IPS-11a (cell line): ENCODE data around the gene BLACAT1.
"Not testable (repeated sequence)": the region's sequence is repeated elsewhere in the genome, so short reads cannot be mapped to it uniquely, and the experiment has no call there.

Source experiments
- H3K4me3 ChIP-seq: one replicate; pipeline ENCODE4 v1.5.1; 2013; ENCODE audit warnings: low read depth, low read length, control low read depth

Gene BLACAT1

DNA sequence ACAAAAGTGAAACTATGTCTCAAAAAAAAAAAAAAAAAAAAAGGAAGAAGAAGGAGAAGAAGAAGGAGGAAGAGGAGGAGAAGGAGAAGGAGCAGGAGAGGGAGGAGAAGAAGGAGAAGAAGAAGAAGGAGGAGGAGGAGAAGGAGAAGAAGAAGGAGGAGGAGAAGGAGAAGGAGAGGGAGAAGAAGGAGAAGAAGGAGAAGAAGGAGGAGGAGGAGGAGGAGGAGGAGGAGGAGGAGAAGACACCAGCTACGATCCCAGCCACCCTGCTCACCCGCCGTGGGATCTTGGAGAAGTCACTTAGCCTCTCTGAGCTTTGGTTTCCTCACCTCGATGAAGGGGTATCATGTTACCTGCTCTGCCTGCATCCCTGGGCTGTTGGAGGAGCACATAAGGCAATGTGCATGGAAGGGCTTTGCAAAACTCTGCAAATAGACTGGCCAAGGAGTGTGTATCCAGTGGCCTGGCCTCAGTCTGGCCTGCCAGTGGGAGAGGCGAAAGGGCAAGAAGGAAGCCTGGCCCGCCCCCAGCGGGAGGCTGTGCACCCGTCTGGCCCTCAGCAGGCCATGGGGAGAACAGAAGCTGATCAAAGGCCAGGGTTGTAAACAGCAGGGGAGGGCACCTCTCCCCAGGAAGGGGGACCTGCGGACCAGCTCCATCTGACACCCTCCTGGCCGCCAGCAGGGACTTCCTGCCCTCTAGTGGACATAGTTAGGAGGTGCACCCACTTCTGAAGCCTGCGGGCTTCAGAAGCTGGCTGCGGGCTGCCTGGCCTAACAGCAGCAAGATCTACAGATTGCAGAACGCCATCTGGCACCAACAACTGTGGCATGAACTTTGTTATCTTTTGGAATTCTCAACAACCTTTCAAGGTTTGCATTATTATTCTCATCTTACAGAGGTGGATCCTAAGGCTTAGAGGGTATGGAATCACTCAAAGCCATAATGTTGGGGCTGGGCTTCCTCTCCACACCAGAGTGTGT lies 29.4 kb upstream of the BLACAT1 start:
- H3K4me3 ChIP-seq = no peak overlapping the region

DNA sequence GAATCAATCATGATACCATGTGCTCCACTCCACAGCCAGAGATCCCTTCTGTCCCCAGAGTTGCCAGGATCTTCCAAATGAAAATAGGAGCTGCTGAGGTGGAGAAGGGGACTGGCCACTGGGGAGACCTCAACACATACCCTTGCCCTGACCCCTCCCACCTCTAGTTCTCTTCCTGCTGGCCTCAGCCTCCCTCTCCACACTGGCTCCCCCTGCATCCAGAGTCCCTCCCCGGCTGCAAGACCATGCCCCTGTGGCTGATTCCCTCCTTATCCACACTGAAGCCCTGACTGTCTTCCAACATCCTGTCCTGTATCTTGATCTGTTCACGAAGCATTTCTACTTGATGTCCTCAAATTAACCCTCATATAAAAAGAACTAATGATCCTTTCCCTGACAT lies 27.5 kb upstream of the BLACAT1 start:
- no peak overlapping the region for H3K4me3 ChIP-seq

DNA sequence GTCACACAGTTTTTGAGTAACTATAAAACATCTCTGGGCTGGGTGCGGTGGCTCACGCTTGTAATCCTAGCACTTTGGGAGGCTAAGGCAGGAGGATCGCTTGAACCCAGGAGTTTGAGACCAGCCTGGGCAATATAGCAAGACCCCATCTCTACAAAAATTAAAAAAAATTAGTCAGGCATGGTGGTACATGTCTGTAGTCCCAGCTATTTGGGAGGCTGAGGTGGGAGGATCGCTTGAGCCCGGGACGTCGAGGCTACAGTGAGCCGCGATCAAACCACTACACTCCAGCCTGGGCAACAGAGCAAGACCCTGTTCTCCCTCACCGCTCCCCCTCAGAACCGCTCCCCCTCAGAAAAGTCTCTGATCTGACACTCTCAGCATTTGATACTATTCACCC lies 26.7 kb upstream of the BLACAT1 start:
- H3K4me3 ChIP-seq = not testable (repeated sequence)

DNA sequence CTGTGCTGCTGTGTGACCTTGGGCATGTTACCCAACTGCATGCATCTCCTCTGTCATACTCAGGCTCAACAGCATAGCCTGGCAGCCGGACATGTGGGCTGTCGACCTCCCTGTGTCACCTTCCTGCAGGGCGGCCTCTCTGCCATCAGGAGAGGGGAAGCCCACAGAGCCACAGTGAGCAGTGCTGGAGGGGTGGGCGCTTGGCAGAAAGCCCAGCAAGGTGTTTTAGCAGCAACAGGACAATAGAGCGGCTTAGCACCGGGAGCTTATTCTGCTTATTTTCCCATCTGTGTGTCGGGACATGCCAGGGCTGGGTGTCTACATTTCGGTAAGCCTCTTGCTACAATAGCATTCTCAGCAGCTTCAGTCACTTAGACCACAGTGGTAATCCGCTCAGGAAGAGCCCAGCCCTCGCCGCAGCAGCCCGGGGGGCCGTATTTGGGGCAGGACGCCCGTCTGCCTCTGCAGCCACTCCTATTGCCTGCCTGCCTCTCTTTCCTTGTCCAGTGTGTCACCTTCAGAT lies 25.8 kb upstream of the BLACAT1 start:
- no peak overlapping the region for H3K4me3 ChIP-seq

DNA sequence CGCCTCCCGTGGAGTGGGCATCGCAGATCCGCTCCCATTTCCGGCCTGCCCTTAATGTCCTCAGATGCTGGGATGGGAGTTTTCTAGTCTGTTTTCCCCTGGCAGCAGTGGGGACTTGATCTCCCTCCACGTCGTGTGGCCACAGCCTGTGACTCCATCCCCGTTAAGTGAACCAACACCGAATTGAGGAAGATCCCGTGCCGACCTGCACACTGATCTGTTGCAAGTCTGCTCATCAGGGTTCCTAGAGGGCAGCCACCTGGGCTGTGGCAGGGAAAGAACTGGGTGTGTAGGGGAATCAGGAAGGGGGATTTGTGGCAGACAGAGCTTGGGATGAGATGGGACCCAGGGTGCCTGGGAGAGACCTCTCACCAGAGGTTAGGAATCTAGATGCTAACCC lies 25.4 kb upstream of the BLACAT1 start:
- H3K4me3 ChIP-seq = no peak overlapping the region

DNA sequence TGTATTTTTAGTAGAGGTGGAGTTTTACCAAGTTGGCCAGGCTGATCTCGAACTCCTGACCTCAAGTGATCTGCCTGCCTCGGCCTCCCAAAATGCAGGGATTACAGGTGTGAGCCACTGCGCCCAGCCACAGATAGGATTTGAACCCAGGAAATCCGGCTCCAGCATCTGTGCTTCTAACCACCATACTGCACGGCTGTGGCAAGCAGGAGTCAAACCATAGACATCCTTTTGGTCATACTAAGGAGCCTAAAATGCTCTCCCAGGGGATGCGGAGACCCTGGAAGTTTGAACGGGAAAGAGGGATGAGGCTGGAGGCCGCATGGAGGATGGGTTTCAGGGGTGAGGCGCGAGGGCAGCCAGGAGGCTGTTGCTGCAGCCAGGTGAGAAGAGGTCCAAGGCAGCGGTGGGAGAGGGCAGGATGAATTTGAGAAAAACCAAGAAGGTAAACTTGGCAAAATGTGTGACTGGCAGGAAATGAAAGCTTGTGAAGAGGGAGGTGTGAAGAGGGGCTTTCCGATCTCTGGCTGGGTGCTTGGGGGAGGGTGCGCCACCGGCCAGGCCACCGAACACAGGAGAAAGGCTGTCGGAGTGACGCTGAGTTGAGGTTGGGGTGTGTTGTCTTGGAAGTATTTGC lies 24.6 kb upstream of the BLACAT1 start:
- H3K4me3 ChIP-seq = no peak overlapping the region

DNA sequence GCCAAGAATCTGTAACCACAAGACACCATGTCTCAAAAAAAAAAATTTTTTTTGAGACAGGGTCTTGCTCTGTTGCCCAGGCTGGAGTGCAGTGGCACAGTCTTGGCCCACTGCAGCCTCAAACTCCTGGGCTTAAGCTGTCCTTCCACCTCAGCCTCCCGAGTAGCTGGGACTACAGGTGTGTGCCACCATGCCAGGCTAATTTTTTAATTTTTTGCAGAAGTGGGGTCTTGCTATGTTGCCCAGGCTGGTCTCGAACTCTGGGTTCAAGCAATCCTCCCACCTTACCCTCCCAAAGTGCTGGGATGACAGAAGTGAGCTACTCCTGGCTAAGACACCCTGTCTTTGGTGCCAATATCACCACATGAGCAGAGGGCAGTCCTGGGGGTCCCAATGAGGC lies 23.1 kb upstream of the BLACAT1 start:
- not testable (repeated sequence) for H3K4me3 ChIP-seq

DNA sequence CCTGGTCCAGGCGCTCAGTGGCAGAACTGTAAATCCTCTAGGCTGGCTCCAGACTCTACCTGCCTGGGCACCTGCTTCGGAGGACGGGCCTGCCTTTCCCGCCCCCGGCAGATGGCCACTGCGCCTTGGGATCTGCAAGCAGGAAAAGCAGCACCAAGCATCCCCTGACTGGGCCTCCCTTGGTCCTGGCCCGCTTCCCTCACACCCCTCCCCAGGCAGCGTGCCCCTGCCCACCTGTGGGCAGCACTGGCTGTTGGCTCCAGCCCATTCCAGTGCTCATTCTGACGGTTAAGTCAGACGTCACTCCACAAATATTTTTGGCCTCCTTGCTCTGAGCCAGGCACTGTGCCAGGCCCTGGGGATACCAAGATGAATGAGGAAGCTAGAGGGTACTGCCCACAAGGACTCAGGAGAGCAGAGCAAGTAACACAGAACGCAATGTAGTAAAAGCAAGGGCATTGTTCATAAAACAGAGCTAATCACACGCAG lies 22.0 kb upstream of the BLACAT1 start:
- H3K4me3 ChIP-seq = no peak overlapping the region

DNA sequence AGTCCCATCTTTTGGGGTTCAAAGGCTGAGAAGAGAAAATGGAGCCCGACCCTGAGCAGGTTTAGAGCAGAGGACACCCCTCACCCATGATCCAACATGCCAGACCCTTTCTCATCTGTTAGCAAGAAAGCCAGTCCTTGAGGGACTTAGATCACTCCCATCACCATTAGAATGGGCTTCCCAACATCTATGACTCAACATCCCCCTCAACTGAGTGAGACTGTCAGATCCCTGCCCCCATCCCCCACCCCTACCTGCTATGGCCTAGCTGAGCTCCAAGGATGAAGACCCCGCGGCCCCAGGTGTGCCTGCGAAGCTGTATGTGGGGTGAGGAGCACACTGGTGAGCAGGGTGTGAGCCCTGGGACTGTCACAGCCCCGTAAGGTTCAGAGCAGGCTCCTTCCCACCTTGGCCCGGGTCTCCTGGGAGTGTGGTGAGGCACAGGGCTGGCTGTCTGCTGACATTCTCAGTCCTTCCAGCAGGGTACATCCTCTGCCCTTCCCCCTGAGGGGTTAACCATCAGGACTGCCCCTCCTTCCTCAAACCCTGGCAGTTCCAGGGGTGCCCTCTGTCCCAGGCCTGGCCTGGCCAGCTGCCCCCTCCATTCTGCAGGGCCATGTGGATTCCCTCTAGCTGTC lies 21.4 kb upstream of the BLACAT1 start:
- no peak overlapping the region for H3K4me3 ChIP-seq

DNA sequence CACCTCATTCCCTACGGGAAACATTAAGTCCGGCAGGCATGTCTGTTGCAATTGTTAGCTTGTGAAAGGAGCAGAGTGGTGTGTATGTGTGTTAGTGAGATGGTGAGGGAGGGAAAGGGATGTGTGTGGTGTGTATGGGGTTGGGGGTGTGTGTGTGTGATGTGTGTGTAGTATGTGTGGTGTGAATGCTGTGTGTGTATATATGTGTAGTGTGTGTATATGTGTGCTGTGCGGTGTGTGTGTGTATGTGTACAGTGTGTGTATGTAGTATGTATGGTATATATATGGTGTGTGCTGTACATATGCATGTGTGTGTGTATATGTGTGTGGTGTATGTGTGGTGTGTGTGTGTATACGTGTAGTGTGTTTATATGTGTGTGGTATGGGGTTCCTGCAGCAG lies 20.8 kb upstream of the BLACAT1 start:
- no peak overlapping the region for H3K4me3 ChIP-seq

DNA sequence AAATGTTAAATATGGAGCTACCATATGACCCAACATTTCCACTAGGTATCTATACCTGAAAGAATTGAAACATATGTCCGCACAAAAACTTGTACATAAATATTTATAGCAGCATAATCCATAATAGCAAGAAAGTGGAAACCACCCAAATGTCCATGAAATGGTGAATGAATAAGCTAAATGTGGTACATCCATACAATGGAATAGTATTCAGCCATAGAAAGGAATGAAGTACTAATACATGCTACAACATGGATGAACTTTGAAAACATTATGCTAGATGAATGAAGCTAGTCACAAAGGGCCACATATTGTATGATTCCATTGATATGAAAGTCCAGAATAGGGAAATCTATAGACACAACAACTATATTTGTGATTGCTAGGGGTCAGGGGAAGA lies 20.0 kb upstream of the BLACAT1 start:
- no peak overlapping the region for H3K4me3 ChIP-seq

DNA sequence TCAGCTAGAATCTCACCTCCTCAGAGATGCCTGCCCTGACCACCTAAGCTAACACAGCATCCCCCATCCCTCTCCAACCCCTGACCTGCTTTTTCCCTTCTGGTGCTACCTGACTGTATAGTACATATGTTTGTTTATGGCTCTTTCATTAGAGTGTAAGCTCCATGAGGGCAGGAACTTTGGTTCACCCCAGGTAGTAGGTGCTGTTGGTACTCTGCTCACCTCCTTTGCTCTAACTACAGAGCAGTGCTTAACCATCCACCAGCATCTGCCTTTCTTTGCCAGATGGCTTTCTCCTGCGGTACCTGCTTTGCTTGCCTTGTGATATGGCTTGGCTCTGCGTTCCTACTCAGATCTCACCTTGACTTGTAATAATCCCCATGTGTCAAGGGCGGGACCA lies 18.7 kb upstream of the BLACAT1 start:
- no peak overlapping the region for H3K4me3 ChIP-seq

DNA sequence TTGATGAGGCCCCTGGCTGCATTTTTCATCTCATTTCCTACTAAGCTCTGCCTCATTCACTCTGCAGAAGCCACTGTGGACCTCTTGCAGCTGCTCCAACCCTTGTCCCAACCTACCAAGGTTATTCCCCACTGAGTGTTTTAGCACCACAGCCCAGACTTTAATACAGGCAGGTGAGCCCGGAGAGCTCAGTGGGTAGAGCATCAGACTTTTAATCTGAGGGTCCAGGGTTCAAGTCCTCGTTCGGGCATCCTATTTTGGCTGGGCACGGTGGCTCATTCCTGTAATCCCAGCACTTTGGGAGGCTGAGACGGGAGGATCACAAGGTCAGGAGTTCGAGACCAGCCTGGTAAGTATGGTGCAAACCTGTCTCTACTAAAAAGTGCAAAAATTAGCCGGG lies 18.1 kb upstream of the BLACAT1 start:
- no peak overlapping the region for H3K4me3 ChIP-seq

DNA sequence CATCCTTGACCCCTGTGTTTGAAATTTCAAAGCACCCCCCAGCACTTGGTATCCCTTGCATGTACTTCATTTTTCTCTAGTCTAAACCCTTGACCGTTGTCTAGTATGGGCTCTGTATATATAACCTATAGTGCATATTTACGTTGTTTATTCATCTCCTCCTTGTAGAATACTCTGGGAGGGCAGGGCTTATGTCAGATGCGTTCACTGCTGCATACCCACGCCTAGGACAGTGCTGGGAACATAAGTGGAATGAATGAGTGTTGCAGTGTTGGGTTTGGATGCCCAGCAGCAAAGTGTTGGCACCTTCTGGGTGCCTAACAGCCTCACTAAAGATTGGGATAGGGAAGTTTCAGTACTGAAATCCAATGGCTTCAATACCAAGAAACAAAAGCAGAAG lies 17.6 kb upstream of the BLACAT1 start:
- H3K4me3 ChIP-seq = no peak overlapping the region

DNA sequence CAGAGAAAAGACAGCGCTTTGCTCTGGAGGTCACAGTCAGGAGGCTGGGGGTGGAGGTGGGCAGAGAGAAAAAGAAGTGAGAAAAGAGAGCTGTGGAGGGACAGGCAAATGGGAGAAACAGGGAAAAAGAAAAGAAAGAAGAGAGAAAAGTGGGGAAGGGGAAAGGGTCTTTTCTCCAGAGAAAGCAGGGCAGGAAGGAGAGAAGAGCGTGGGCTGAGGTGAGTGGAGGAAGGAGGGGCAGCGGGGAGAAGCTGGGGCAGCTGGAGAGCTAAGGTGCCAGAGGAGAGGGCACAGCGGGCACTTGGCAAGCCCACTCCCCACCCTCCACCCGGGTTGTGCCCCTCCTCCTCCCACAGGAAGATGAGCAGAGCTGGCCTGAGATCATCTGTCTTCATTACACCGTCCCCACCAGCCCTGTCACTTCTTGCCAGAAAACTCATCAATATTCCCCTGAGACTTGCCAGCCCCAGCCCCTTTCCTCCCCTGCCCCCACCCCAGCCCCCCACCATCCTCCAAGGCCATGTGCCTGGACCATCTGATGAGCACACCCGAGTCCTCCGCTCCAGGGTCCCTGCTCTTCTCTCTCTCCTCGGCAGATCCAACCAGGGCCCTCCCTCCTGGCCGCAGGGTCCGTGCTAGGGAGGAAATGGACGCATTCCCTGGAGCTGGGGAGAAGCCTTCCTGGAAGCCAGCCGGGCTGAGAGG lies 17.0 kb upstream of the BLACAT1 start:
- no peak overlapping the region for H3K4me3 ChIP-seq

DNA sequence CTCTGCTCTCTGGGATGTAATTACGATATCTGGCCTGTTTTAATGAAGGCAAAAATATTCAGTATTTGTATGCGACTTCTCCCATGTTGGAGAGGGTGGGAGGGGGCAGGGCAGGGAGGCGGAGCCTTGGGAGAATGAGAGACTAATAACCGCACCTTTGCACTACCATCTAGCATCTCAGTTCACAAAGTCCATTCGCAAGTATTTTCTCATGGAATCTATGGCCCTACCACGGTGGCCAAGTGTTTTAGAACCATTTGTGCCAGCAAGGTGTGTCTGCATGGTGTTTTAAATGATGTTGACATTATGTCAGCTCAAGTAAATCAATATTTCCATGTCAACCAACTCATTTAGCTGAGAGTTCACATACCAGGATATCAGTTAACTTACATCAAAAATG lies 14.3 kb upstream of the BLACAT1 start:
- no peak overlapping the region for H3K4me3 ChIP-seq

DNA sequence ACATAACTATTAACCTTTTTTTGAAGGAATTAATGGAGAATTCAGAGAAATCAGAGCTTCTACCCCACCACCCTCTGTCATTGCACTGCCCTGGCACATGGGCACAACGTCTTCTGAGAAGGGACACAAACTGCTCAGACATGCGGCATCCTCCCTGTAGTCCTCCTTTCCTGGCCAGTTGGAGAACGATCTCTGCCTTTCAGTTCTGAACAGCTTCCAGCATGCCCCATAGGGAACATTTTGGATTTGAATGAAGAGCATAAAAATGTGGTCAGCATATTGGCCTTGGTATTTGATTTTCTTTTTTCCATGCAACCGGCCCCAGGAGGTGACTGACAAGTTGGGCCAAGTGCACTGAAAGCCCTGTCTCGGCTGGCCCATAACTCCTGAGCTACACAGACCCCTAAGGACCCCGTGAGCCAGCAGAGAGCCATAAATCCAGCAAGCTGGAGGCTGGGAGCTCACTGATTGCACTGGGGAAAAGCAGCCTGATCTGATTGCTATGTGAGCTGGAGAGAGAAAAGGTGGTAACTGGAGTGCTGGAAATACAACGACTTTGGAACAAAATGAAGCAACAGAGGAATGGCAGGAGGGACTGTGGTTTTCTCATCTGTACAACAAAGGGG lies 10.9 kb upstream of the BLACAT1 start:
- H3K4me3 ChIP-seq = no peak overlapping the region

DNA sequence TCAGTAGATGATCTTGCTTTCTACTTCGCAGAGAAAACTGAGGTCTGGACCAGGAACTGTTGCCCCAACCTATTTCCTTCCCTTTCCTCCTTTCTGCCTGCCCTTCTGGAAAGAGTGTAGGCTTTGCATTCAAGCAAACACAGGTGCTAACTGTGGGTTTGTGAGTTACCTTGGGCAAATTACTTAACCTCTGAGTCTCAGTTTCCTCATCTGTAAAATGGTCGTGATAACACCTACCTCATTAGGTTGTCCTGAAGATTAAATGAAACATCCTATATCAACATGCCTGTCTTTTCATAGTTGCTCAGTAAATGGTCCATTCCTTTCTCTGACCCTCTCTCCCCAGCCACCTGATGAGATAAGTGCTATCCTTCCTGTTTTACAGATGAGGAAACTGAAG lies 9.5 kb upstream of the BLACAT1 start:
- H3K4me3 ChIP-seq = no peak overlapping the region

DNA sequence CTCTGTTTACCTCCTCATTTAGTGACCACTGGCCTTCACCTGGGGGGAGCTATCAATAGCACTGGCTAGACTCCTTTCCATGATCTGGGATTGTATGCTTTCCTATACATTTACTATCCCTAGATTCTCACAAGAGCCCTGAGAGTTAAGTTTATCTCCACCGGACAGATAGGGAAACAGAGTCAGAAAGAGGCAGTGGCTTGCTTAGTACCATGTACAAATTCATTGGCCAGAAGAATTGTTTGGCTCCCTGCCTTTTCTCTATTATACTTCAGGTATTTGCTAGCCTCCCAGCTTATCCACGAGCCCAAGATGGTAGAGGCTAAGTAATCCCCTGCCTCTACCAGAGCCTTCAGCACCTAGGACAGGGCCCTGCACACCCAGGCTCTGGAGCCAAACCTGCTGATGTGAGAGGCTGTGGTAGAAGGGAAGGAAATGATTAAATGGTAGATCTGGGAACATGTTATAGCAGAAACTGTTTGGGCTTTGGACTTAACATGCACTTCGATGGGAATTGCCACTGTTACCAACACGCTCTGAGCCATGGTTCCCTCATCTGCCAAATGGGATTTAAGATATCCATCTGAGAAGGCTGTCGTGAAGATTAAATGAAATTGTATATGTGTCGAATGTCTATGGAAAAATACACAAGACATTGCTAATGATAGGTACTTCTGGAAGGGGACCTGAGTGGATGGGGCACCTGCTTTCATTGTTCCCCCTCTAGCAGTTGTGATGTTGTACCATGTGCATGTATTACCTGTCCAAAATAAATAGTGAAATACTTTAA lies 3.1 kb upstream of the BLACAT1 start:
- H3K4me3 ChIP-seq = no peak overlapping the region
